Fibroblast of lung (primary cell): ENCODE results near the gene CCDC190. TPM values are rescaled to one million over a fixed set of nuclear protein-coding genes. Genes with fewer than 3 reads are reported as not detected.

ENCODE experiments used
- DNase-seq, 2 donors: peaks; one replicate each; pipeline versions ENCODE4 v3.0.0 to v3.0.0-alpha.2; 2010; ENCODE audit warnings: low read depth in 2 of 2
- H2AFZ ChIP-seq: 2 replicates; pipeline ENCODE4 v1.5.1; 2012; ENCODE audit warnings: low read length, control low read depth, inconsistent platforms
- H3K27ac ChIP-seq: 2 replicates; pipeline ENCODE4 v1.5.1; 2011; ENCODE audit warnings: low read length, control low read depth; ENCODE audit not compliant: insufficient read depth
- H3K27me3 ChIP-seq: 2 replicates; pipeline ENCODE4 v1.5.1; 2011; ENCODE audit warnings: mild to moderate bottlenecking, low read length; ENCODE audit not compliant: control insufficient read depth, insufficient read depth
- H3K36me3 ChIP-seq: 2 replicates; pipeline ENCODE4 v1.5.1; 2011; ENCODE audit warnings: low read length; ENCODE audit not compliant: control insufficient read depth, insufficient read depth
- H3K4me1 ChIP-seq: 2 replicates; pipeline ENCODE4 v1.5.1; 2011; ENCODE audit warnings: low read length; ENCODE audit not compliant: control insufficient read depth, insufficient read depth; ENCODE audit errors: extremely low read depth
- H3K4me2 ChIP-seq: 2 replicates; pipeline ENCODE4 v1.5.1; 2011; ENCODE audit warnings: low read length, control low read depth; ENCODE audit not compliant: insufficient read depth; ENCODE audit errors: extremely low read depth
- H3K4me3 ChIP-seq, 4 experiments: fragments of 200-600 bp in 1 of 4; sonication (generic) in 1 of 4; replicated peaks in 1 of 4; 2 replicates each; pipeline ENCODE4 v1.5.1; 2011 to 2016; ENCODE audit warnings: low read length in 4 of 4, low read depth in 3 of 4, mild to moderate bottlenecking in 3 of 4, control low read depth in 2 of 4, inconsistent platforms in 1 of 4, mixed read lengths in 1 of 4; ENCODE audit not compliant: insufficient read depth in 1 of 4; ENCODE audit errors: control extremely low read depth in 1 of 4
- H3K79me2 ChIP-seq: 2 replicates; pipeline ENCODE4 v1.5.1; 2012; ENCODE audit warnings: mild to moderate bottlenecking, low read length, inconsistent platforms; ENCODE audit not compliant: control insufficient read depth, insufficient read depth
- H3K9ac ChIP-seq: 2 replicates; pipeline ENCODE4 v1.5.1; 2011; ENCODE audit warnings: mild to moderate bottlenecking, low read length, control low read depth; ENCODE audit not compliant: insufficient read depth
- H3K9me3 ChIP-seq: 2 replicates; pipeline ENCODE4 v1.5.1; 2012; ENCODE audit warnings: low read depth, low read length; ENCODE audit not compliant: control insufficient read depth, insufficient read depth
- H4K20me1 ChIP-seq: 2 replicates; pipeline ENCODE4 v1.5.1; 2011; ENCODE audit warnings: low read length; ENCODE audit not compliant: control insufficient read depth, insufficient read depth; ENCODE audit errors: extremely low read depth
- EZH2 ChIP-seq: IDR thresholded peaks from 2 replicates; pipeline ENCODE4 v1.5.1; 2012; ENCODE audit warnings: low read length, control low read depth, mild to moderate bottlenecking; ENCODE audit errors: missing control alignments
- polyA plus RNA-seq, 2 donors: library from polyadenylated mRNA; depleted of rRNA in 1 of 2; stranded (reverse) in 1 of 2; unstranded in 1 of 2; fragments of >200 nt; gene quantifications; 2 replicates each; pipeline ENCODE4 v1.2.1, GENCODE V29; 2011 to 2012; ENCODE audit warnings: missing spikeins in 1 of 2
- total RNA-seq: library from RNA; depleted of rRNA; stranded (reverse); fragments of >200 nt; gene quantifications from 2 replicates; pipeline ENCODE4 v1.2.1, GENCODE V29; 2014
- TF ChIP-seq, protein P1 (sequence below), 2 donors: IDR thresholded peaks in 1 of 2; conservative IDR thresholded peaks in 1 of 2; 1 replicate in 1 of 2; 2 replicates in 1 of 2; pipeline ENCODE4 v1.5.1; 2011 to 2012; ENCODE audit warnings: low read length in 2 of 2, control low read depth in 1 of 2, inconsistent platforms in 1 of 2, low read depth in 1 of 2, mild to moderate bottlenecking in 1 of 2

The CCDC190 gene
- total and polyA plus RNA-seq, 2 donors (not counting 1 experiment from before 2014, with no cell fraction given), result 0.36 TPM; not detected in 1

DNA sequence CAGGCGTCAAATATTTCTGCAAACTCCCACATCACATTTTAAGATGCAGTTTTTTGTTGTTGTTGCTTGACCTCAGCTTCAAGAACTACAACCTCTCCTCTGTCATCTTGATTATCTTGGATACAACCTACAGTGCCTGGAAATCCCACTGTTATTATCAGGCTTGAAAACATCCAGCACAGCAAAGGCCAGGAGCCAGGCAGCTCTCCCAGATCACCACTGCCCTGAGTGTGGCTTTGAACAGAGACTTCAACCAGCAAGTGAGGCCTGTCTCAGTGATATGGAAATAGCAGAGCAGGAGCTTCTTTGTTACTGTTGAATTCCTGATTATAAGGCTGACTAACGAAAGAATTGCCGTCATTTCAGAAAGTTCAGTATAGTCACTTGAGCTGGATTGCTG lies 28.5 kb downstream of the CCDC190 start:
- no peaks in the 10 kb centered on the region for H3K36me3 ChIP-seq
- no peak for DNase-seq
- H3K4me1 ChIP-seq, result no peaks in the 10 kb centered on the region
- H2AFZ ChIP-seq, result no peak overlapping the region
- peaks cover 2% of the 10 kb centered on the region for H3K27me3 ChIP-seq
- no peaks in the 10 kb centered on the region for H3K9me3 ChIP-seq
- H3K9ac ChIP-seq, result no peak overlapping the region
- TF ChIP-seq, protein P1, sequence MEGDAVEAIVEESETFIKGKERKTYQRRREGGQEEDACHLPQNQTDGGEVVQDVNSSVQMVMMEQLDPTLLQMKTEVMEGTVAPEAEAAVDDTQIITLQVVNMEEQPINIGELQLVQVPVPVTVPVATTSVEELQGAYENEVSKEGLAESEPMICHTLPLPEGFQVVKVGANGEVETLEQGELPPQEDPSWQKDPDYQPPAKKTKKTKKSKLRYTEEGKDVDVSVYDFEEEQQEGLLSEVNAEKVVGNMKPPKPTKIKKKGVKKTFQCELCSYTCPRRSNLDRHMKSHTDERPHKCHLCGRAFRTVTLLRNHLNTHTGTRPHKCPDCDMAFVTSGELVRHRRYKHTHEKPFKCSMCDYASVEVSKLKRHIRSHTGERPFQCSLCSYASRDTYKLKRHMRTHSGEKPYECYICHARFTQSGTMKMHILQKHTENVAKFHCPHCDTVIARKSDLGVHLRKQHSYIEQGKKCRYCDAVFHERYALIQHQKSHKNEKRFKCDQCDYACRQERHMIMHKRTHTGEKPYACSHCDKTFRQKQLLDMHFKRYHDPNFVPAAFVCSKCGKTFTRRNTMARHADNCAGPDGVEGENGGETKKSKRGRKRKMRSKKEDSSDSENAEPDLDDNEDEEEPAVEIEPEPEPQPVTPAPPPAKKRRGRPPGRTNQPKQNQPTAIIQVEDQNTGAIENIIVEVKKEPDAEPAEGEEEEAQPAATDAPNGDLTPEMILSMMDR (conservative IDR thresholded peaks at IDR 0.05 in 1 of 2, IDR thresholded peaks at IDR 0.05 in 1 of 2; ENCODE audit: low read depth in 1 of 2, low read length in 2 of 2), result no peak
- no peak for TF ChIP-seq EZH2
- no peaks in the 10 kb centered on the region for H3K79me2 ChIP-seq
- no peak overlapping the region for H3K27ac ChIP-seq
- no peak overlapping the region for H3K4me3 ChIP-seq
- no peaks in the 10 kb centered on the region for H4K20me1 ChIP-seq
- H3K4me2 ChIP-seq, result no peak overlapping the region

DNA sequence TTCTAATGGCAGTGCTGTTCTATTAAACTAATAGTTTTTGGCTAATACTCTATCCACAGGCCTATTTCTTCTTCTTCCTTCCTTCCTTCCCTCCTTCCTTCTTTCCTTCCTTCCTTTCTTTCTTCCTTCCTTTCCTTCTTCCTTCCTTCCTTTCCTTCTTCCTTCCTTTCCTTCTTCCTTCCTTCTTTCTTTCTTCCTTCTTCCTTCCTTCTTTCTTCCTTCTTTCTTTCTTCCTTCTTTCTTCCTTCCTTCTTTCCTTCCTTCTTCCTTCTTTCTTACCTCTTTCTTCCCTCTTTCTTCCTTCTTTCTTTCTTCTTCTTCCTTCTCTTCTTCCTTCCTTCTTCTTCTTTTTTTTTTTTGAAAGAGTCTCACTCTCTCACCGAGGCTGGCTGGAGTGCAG lies 31.7 kb downstream of the CCDC190 start:
- TF ChIP-seq, protein P1 (conservative IDR thresholded peaks at IDR 0.05 in 1 of 2, IDR thresholded peaks at IDR 0.05 in 1 of 2; ENCODE audit: low read depth in 1 of 2, low read length in 2 of 2), result no peak
- no peak for TF ChIP-seq EZH2

DNA sequence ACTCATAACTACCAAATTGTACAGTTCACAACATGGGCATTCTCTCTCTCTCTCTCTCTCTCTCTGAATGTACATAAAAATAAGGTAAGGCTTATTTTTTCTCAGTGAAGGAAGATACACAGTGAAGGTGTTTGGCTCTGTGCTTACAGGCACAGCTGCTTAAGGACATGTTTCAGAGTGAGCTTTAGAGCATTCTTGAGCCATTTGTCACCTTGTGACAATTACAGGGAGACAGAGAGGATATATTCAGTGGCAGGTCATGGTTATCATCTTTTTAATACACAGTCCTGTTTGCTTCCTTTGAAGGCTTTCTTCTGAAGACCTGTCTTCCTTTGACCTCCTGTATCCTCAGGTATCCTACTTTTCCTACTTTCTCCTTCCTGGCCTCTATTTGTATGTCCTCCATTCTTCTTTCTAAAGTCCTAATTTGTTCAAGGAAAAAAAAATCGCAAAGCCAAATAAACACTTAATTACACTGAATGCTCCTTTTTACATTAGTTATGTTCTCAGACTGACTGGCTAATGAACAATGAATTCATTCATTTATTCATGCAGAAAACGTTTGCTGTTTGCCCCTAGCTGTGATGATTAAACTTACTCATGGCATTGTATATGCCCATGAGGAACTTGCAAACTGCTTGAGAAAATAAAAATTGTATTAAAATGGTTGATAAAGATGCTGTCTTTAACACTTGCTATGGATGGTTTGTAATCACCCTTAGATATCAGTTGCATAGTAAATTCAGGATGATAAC lies 37.0 kb downstream of the CCDC190 start:
- no peaks in the 10 kb centered on the region for H3K79me2 ChIP-seq
- H3K9ac ChIP-seq, result no peak overlapping the region
- H3K4me1 ChIP-seq, result peaks cover 3% of the 10 kb centered on the region
- H3K4me2 ChIP-seq, result no peak overlapping the region
- H4K20me1 ChIP-seq, result no peaks in the 10 kb centered on the region
- no peak overlapping the region for H2AFZ ChIP-seq
- H3K4me3 ChIP-seq, result no peak overlapping the region
- TF ChIP-seq, protein P1 (conservative IDR thresholded peaks at IDR 0.05 in 1 of 2, IDR thresholded peaks at IDR 0.05 in 1 of 2; ENCODE audit: low read depth in 1 of 2, low read length in 2 of 2), result no peak
- TF ChIP-seq EZH2, result no peak
- H3K27me3 ChIP-seq, result no peaks in the 10 kb centered on the region
- no peaks in the 10 kb centered on the region for H3K9me3 ChIP-seq
- no peak for DNase-seq
- H3K27ac ChIP-seq, result no peak overlapping the region
- H3K36me3 ChIP-seq, result no peaks in the 10 kb centered on the region

More for the DNA sequence above, 31.7 kb downstream of the CCDC190 start:
- H4K20me1 ChIP-seq, result no peaks in the 10 kb centered on the region
- H3K4me1 ChIP-seq, result no peaks in the 10 kb centered on the region
- no peaks in the 10 kb centered on the region for H3K36me3 ChIP-seq
- no peak for DNase-seq
- no peak overlapping the region for H3K4me2 ChIP-seq
- no peaks in the 10 kb centered on the region for H3K79me2 ChIP-seq
- H2AFZ ChIP-seq, result no peak overlapping the region
- peaks cover 2% of the 10 kb centered on the region for H3K27me3 ChIP-seq
- H3K4me3 ChIP-seq, result no peak overlapping the region
- H3K27ac ChIP-seq, result no peak overlapping the region
- no peaks in the 10 kb centered on the region for H3K9me3 ChIP-seq
- H3K9ac ChIP-seq, result no peak overlapping the region
